HCEC 1CT (cell line): ENCODE results near the gene KCNC1.

Source experiments
- DNase-seq: peaks from one replicate; pipeline ENCODE4 v3.0.0-alpha.2; 2017

The KCNC1 gene

DNA sequence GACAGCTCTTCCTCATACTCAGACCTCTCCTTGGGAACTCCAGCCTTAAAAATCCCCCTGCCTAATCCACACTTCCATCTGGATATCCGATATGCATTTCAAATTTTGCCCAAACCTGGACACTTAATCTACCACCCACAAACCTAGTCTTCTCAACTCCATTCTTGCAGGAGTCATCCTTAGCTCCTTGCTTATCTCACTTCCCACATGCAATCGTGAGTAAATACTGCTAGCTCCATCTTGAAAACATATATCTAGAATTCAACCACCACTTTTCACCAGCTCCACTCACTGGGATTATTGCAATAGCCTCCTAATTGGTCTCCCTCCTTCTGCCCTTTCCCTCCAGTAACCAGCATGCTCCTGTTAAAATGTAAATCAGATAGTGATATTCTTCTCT is 17.8 kb upstream of the KCNC1 start:
- DNase-seq = no peak

DNA sequence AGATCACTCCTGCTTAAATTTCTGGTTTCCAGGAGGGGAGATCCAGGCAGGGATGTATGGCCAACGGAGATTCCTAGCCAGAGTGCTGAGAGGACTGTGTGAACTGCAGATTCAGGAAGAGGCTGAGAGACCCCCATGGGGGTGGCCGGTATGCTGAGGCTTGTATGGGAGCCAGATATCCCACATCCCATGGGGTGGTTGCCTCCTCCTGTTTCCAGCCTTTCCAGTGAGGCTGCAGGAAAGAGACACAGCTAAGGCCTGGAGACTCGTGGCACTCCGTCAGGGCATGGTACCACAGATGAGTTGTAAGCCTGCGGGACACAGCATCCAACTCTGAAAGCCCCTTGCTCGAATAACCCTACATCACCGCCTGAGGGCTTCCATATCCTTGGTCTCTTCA is 16.6 kb upstream of the KCNC1 start:
- DNase-seq = no peak

DNA sequence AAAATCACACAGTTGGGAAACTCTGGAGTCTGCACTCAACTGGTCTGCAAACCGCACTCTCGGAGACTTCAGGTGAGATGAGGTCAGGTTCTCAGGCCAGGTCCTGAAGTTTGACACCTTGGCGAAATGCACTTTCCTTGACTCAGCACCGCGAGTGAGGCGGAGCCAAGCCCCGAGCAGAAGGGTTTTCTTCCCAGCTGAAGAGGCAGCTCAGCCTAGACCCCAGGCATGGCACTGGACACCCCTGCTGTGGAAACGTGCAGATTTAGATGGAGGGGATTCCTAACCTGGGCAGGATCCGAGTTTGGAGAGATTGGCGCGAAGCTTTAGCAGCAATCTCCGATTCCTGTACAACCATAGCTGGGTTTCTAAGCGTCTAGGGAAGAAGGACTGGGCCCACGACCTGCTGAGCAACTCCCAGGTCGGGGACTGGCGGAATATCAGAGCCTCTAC is 16.0 kb upstream of the KCNC1 start:
- no peak for DNase-seq

DNA sequence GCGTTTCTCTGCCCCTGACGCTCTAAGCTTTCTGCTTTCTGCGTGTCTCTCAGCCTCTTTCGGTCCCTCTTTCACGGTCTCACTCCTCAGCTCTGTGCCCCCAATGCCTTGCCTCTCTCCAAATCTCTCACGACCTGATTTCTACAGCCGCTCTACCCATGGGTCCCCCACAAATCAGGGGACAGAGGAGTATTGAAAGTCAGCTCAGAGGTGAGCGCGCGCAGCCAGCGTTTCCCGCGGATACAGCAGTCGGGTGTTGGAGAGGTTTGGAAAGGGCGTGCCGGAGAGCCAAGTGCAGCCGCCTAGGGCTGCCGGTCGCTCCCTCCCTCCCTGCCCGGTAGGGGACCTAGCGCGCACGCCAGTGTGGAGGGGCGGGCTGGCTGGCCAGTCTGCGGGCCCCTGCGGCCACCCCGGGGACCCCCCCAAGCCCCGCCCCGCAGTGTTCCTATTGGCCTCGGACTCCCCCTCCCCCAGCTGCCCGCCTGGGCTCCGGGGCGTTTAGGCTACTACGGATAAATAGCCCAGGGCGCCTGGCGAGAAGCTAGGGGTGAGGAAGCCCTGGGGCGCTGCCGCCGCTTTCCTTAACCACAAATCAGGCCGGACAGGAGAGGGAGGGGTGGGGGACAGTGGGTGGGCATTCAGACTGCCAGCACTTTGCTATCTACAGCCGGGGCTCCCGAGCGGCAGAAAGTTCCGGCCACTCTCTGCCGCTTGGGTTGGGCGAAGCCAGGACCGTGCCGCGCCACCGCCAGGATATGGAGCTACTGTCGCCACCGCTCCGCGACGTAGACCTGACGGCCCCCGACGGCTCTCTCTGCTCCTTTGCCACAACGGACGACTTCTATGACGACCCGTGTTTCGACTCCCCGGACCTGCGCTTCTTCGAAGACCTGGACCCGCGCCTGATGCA is 15.3 kb upstream of the KCNC1 start, which contains the start of gene MYOD1:
Gene MYOD1 (plus strand): TSS at position 544 of the 910 bp plus-strand sequence. CDS start 212 bp downstream, at position 756.
- DNase-seq = no peak

DNA sequence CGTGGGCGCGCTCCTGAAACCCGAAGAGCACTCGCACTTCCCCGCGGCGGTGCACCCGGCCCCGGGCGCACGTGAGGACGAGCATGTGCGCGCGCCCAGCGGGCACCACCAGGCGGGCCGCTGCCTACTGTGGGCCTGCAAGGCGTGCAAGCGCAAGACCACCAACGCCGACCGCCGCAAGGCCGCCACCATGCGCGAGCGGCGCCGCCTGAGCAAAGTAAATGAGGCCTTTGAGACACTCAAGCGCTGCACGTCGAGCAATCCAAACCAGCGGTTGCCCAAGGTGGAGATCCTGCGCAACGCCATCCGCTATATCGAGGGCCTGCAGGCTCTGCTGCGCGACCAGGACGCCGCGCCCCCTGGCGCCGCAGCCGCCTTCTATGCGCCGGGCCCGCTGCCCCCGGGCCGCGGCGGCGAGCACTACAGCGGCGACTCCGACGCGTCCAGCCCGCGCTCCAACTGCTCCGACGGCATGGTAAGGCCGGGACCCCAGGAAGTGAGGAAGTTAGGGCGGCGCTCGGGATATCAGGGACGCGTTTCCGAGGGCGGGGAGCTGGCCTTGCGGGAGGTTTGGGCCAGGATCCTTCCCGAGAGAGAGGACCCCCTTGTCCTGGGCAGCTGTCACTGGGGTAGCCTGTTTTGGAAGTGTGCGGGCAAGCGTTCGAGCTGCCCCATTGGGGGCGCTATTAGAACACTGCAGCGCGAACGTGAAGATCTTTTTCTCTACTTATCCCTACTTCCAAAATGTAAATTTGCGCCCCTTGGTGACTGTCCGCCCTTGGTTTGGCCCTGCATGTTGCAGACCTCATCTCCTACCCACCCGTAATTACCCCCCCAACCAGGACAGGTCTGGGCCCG is 14.4 kb upstream of the KCNC1 start:
- DNase-seq = no peak

DNA sequence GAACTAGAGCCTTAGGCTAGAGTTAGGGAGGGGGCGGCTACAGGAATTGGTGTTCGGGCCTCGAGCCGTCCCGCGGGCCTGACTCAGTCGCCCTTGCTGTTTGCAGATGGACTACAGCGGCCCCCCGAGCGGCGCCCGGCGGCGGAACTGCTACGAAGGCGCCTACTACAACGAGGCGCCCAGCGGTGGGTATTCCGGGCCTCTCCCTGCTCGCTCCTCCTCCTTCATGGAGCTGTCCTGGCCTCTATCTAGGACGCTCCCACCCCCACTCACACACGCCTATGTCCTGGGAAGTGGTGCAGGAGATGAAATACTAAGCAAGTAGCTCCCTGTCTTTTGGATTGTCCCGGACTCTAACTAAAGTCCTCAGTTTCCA is 13.8 kb upstream of the KCNC1 start:
- no peak for DNase-seq

DNA sequence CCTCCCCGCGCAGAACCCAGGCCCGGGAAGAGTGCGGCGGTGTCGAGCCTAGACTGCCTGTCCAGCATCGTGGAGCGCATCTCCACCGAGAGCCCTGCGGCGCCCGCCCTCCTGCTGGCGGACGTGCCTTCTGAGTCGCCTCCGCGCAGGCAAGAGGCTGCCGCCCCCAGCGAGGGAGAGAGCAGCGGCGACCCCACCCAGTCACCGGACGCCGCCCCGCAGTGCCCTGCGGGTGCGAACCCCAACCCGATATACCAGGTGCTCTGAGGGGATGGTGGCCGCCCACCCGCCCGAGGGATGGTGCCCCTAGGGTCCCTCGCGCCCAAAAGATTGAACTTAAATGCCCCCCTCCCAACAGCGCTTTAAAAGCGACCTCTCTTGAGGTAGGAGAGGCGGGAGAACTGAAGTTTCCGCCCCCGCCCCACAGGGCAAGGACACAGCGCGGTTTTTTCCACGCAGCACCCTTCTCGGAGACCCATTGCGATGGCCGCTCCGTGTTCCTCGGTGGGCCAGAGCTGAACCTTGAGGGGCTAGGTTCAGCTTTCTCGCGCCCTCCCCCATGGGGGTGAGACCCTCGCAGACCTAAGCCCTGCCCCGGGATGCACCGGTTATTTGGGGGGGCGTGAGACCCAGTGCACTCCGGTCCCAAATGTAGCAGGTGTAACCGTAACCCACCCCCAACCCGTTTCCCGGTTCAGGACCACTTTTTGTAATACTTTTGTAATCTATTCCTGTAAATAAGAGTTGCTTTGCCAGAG is 13.2 kb upstream of the KCNC1 start:
- no peak for DNase-seq

DNA sequence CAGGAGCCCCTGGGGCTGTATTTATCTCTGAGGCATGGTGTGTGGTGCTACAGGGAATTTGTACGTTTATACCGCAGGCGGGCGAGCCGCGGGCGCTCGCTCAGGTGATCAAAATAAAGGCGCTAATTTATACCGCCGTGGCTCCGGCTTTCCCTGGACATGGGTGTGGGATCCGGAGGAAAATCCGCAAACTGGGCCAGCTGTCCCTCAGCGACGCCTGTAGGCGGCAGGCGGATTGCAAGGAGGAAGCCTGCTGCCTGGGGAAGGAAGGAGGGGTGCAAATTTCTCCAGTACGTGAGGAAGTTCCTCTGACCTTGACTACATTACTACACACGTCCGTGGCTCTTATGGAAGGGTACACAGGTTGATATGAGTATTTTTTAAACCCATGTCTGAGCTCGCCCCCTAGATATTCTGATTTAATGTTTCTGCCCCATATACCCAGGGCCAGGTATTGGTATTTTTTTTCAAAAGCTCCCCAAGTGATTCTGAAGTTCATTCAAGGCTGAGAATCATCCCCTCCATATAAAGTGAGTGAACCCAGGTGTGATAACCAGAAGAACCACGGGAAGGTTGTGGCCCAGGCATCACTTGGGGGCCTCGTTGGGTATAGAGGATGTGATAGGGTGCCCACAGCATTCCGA is 12.5 kb upstream of the KCNC1 start:
- peak; percentile 43 for DNase-seq

DNA sequence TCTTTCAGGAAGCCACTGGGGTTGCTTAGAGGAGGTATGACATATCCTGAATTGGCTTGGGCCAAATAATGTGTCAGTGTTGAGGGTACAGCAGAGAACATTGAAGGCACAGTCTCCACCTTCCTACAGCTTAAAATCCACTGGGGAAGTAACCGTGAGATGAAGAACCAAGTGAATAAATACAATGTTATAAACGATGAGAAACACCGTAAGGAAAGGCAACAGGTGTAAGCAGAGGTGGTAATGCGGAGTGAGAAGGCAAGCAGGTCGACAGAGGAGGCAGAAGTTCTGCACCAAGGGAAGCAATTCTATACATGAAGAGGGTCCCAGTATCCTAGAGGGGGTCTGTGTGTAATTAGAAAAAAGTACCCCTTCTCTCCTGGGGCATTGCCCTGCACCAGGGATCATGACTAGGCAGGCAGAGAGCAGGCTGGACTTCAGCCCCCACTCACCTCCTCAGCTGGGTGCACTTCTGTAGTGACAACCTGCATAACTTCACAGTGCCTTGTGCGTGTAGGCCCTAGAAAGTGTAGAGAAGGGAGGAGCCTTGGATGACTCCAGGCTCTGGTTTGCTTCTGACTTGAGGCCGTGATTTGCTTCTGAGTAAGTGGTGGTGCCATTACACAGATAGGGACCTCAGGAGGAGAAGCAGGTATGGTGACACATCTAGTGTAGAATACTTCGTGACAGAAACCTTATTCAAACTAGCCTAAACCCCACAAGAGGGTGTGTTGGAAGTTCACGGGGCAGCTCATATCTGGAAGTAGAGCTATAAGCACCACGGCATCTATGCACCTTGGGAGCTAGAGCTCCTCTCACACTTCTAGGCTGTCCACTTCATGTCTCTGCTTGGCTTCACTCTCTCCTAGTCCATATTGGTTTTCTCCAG is 10.3 kb upstream of the KCNC1 start:
- DNase-seq = no peak

DNA sequence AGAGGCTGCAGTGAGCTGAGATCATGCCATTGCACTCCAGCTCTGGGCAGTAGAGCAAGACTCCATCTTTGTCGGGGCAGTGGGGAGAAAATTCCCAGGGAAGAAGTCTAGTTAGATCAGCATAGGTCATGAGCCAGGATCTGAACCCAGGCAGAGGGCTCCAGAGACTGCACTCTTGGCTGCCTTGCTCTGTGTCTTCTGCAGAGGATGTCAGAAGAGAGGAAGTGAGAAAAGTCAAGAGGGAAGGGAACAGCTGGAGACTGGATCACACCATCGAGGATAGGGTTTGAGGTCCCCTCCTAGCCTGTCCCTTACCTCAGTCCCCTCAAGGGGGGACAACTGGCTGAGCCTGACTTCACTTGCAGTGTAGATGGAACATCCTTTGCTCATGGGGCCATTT is 9.4 kb upstream of the KCNC1 start:
- DNase-seq = no peak

DNA sequence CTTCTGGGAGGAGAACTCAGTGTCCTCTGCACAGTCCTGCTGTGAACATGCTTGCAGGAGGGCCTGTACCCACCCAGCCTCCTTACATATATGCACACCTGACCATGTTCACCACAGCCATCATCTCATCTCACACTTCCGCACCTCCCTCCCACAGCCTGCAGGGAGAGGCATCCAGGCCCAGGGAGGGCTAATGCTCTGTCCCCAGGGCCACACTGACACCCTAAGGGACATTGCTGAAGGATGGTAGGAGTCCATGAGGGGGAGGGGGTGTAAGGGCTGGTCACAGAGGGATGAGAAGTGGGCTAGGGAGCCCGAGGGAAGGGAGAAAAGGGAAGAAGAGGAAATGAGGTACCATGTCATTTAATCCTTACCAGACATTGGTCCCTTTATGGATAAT is 4.4 kb upstream of the KCNC1 start:
- no peak for DNase-seq

DNA sequence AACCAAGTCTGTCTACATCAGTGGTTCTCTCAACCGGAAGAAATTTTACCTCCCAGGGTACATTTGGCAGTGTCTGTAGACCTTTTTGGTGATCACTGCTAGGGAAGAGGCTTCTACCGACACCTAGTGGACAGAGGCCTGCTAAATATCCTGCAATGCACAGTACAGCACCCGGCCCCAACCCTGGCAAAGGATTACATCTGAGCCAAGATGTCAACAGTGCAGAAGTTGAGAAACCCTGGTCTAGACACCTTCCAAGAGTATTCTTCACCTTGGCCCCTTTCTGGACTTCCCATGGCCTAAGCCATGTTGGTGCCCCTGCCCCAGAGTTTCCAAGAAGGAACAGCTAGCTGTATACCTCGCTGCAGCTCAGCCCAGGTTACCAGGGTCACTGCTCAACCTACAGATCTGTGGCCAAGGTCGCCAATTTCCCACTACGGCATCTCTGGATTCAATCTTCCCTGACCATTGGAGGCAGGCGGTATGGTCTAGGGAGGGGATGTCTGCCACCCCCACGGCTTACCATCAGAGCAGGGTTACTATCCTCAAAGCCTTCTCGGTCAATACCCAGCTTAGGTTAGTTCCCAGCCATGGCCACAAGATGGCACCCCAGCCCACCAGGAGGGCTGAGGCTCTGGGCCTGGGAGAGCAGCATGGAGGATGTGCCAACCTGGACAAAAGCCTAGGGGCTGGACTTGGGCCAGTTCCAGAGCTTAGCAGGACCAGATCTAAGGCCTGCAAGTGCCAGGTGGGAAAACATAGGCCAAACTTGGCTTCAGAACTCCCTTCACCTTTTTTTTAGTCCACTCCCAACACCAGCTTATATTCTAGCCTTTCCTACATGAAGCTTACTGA is 3.7 kb upstream of the KCNC1 start:
- DNase-seq = peak; percentile 57

DNA sequence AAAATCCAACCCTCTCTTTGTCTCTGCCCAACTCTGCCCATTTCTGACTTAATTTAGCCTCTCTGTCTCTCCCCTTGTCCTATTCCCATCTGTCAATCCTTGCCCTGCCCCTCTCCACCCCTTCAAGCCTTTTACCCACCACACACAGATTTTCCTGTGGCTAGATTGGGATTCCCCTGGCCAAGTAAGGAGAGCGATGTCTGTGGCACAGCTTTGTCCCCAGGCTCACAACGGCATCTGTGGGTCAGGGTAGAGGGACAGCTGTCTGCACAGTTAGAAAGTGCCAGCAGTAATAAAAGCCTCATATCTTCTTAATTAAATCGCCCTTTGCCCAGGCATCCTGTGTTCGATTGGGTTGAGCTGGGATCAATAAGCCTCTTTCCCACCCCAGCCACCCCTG is 1.3 kb upstream of the KCNC1 start:
- no peak for DNase-seq

DNA sequence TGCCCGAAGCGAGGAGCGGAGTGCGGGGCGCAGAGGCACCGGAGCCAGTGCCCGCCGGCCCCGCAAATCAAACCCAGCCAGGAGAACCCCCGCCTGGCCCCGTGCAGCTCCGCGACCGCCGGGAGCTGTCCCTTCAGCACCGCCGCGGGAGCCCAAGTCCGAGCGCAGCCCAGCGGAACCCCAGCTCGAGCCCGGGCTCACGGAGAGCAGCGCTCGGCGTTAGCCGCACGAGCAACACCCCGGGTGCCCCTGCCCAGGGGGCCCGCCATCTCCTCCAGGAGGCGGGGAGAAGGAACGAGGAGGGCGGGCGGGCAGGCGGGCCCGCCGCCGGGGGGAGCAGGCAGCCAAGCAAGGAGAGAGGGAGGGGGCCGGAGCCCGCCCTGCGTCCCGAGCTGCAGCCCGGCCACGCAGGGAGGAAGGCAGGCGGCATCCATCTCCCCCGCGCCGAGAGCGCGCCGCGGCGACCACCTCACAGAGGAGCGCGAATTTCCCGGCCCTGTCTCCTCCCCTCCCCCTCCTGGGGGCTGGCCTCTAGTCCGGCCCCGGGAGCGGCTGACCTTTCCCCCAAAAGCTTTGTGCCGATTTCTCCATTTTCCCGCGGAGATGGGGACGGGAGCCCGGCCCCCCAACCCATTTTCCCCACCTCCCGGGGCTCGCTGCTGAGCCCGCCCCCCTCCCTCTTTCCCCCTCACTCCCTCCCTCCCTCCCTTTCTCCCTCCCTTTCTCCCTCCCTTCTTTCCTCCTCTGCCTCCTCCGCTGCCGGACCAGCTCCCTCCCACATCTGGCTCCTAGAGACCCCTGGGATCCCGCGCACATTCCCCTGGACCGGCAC is 621 bp downstream of the KCNC1 start:
- DNase-seq = no peak

DNA sequence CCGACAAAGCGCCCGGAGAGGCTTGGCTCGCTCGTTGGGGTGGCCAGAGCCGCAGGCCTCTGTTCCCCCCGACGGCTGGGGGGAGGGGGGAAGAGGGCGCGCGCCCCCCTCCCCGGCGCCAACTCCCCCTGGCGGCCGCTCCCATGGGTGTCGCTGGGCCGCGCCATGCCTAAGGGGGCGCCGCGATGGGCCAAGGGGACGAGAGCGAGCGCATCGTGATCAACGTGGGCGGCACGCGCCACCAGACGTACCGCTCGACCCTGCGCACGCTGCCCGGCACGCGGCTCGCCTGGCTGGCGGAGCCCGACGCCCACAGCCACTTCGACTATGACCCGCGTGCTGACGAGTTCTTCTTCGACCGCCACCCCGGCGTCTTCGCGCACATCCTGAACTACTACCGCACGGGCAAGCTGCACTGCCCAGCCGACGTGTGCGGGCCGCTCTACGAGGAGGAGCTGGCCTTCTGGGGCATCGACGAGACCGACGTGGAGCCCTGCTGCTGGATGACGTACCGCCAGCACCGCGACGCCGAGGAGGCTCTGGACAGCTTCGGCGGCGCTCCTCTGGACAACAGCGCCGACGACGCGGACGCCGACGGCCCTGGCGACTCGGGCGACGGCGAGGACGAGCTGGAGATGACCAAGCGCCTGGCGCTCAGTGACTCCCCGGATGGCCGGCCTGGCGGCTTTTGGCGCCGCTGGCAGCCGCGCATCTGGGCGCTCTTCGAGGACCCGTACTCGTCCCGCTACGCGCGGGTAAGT is 1.4 kb downstream of the KCNC1 start:
- no peak for DNase-seq

DNA sequence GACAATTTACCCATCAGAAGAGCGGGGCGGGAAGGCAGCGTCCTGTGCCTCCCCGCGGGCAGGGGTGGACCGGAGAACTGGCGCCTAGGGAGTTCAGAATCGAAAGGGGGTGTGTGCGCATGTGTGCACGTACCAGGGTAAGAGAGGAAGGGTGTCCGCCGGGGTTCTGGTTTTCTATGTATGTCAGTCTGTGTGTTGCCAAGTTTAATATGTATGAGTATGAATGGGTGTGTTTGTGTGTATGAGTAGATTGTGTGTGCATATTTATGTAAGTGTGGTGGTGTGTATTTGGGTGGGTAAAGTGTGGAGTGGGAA is 2.0 kb downstream of the KCNC1 start:
- DNase-seq = no peak

DNA sequence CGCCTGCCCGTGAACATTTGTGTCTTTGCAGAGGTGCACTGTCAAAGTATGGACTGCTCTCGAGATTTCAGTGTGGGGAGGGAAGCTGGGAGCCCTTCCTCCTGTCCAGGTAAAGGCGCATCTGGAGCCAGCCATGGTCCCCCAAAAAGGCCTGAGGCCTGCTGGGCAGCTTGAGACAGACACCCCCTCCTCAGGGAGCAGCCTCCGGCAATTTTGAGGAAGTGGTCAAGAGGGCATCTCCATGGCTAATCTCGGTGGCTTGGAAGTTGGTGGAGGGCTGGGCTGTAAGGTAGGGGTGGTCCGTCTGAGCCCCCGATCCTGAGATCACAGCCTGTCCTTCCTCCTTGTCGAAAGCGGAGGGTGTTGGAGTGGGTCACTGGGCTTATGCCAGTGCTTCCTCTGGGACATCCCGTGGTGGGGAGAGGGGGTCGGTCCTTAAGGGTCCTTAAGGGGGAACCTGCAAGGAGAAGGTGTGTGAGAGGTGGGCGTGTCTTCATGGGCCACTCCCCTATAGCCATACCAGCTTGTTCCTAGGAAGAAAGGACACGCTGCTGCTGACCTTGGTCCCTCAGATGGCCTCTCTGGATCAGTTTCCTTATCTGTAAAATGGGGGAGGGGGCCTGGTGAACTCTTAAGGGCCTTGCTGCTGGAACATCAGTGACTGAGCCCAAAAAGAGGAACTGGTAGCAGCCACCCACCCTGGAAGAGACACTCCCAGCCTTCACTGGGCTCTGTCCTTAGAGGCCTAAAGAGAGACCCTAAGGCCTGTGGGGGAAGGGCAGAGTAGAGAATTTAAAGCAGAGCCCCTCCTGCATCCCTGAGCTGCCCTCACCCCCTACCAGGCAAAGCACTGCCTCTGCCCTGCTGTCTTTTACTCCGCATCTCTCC is 2.6 kb downstream of the KCNC1 start:
- no peak for DNase-seq
